PFSK-1 (cell line): ENCODE measurements around the gene CACNA1C.

Experiments used
- FOXP2 ChIP-seq: optimal IDR thresholded peaks from 2 replicates; pipeline ENCODE3; 2011; ENCODE audit warnings: borderline replicate concordance, control low read depth, inconsistent platforms; ENCODE audit not compliant: insufficient read depth; ENCODE audit errors: extremely low read length, extremely low read depth
- POLR2AphosphoS5 ChIP-seq: IDR thresholded peaks from 2 replicates; pipeline ENCODE4 v1.6.1; 2012; ENCODE audit warnings: low read depth, mild to moderate bottlenecking, control low read depth, low read length, moderate library complexity
- SIN3A ChIP-seq: IDR thresholded peaks from 2 replicates; pipeline ENCODE4 v1.6.1; 2012; ENCODE audit warnings: mild to moderate bottlenecking, low read length, moderate library complexity, borderline replicate concordance; ENCODE audit not compliant: insufficient read depth
- TAF1 ChIP-seq: IDR thresholded peaks from 2 replicates; pipeline ENCODE4 v1.6.1; 2012; ENCODE audit warnings: low read length, control low read depth, borderline replicate concordance; ENCODE audit not compliant: insufficient read depth
- TF ChIP-seq, protein P1 (sequence below), 2 experiments: IDR thresholded peaks; 2 replicates each; pipeline versions ENCODE4 v1.6.1 to v1.8.0; 2011 to 2012; ENCODE audit warnings: low read depth in 2 of 2, low read length in 2 of 2, control low read depth in 1 of 2, inconsistent platforms in 1 of 2, mild to moderate bottlenecking in 1 of 2, moderate library complexity in 1 of 2; ENCODE audit not compliant: insufficient read depth in 1 of 2

Gene CACNA1C

DNA sequence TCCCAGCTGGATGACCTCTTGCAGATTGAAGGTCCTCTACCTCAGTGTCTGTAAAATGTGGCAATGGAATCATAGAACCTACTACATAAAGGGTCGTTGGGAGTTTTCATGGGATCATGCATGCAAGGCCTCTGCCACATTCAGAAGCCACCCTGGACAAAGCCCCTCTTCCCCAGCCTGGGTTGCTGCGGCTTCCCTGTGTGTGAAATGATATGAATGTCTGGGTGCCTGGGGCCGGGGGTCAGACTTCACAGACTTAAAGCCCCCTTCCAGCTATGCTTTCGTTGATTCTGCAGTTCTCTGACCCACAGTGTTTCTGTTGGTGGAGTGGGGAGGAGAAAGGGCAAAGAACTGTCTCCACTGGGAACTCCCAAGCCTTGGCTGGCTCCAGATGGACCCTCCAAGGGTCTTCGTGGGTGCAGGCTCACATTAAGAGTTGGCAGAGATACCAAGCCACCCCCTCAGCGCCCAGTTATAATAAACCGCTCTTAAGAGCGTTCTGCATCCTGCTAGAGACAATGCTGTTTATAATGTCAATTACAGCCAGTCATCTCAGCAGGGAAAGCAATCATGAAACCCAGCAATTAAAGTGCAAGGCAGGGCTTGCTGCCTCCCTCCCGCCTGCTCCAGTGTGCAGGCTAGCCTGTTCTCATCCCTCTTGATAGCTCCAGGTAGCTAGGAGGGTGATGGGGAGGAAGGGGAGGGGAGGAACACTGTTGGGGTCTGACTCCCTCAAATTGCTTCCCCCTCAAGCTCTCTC, 531.0 kb downstream of the CACNA1C start:
- TF ChIP-seq TAF1: no peak
- no peak for TF ChIP-seq SIN3A
- no peak for TF ChIP-seq FOXP2
- TF ChIP-seq, protein P1, sequence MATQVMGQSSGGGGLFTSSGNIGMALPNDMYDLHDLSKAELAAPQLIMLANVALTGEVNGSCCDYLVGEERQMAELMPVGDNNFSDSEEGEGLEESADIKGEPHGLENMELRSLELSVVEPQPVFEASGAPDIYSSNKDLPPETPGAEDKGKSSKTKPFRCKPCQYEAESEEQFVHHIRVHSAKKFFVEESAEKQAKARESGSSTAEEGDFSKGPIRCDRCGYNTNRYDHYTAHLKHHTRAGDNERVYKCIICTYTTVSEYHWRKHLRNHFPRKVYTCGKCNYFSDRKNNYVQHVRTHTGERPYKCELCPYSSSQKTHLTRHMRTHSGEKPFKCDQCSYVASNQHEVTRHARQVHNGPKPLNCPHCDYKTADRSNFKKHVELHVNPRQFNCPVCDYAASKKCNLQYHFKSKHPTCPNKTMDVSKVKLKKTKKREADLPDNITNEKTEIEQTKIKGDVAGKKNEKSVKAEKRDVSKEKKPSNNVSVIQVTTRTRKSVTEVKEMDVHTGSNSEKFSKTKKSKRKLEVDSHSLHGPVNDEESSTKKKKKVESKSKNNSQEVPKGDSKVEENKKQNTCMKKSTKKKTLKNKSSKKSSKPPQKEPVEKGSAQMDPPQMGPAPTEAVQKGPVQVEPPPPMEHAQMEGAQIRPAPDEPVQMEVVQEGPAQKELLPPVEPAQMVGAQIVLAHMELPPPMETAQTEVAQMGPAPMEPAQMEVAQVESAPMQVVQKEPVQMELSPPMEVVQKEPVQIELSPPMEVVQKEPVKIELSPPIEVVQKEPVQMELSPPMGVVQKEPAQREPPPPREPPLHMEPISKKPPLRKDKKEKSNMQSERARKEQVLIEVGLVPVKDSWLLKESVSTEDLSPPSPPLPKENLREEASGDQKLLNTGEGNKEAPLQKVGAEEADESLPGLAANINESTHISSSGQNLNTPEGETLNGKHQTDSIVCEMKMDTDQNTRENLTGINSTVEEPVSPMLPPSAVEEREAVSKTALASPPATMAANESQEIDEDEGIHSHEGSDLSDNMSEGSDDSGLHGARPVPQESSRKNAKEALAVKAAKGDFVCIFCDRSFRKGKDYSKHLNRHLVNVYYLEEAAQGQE (IDR thresholded peaks at IDR 0.05; ENCODE audit: insufficient read depth in 1 of 2, low read depth in 2 of 2, low read length in 2 of 2): no peak
- TF ChIP-seq POLR2AphosphoS5: no peak

DNA sequence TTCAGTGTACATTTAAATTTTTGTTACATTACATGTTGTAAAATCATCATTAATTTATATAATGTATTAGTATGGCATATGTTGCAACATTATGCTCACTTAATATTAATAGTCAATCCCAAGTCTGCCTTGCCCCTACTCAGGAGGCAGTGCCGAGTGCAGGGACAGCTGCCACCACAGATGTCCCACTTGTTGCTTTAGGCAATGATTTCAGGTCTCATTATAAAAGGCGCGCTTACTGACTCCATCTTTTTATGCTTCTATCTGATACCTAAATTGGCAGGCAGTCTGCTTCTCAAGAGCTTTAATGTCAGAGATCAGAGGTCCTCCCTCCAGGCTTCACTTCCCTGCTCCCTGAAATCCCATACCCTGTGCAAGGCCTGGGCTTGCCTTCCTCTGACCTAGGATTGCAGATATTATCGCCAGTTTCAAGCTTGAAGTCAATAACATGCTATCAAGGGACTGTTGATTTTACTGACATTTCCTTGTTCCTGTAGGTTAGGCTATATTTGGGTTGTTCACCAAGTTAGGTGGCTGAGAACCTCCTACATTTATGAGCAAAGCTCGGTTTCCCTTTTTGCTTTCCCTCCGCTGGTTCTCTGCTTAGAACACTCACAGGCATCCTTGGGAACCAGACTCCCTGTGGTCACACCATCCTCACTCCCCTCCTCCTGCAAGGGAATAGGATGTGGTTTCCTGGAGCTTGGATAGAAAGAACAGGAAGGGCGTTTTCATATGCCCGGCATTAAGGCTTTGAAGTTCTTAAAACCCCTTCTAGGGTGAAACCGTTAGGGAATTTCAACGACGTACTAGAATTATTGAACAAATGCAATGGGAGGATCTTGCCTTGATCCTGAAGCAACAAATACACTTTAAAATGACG, 533.6 kb downstream of the CACNA1C start:
- TF ChIP-seq FOXP2 (no peak), TAF1 (no peak)

DNA sequence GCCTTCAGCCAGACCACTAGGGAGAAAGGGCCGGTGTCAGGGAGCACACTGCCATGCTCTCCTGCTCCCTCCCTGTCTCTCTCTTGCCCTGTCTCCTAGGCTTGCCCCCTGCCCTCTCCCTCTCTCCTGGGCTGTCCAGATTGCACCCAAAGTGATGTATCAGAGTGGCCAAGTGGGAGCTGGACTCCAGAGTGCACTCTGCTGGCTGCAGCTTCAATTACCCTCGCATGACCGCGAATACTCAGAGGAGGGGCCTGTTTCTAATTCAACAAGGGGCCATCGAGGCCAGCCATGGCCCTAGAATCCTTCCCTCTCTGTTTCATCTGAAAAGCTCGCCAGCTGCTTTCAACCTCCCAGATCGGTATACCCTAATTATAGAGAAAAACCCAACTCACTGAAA, 535.6 kb downstream of the CACNA1C start:
- no peak for TF ChIP-seq SIN3A
- TF ChIP-seq, protein P1 (IDR thresholded peaks at IDR 0.05; ENCODE audit: insufficient read depth in 1 of 2, low read depth in 2 of 2, low read length in 2 of 2): no peak
- TF ChIP-seq FOXP2: no peak
- TF ChIP-seq POLR2AphosphoS5: no peak
- TF ChIP-seq TAF1: no peak

DNA sequence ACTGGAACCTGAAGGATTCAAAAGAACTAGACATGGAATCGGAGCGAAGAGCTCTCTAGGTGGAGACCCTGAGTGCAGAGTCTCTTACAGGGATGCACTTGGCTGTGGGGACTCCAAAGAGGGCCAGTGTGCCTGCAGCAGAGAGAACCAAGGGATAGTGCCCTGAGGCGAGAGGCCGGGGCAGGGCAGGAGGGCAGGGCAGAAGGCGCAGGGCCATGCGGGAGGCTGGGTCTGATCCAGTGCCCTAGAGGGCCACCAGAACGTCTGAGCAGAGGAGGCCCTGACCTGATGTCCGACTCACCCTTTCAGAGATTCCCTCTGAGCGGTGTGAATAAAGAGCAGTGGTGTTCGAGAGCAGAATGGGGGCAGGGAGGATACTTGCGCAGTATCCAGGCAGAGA, 536.6 kb downstream of the CACNA1C start:
- TF ChIP-seq FOXP2 (no peak), TAF1 (no peak), SIN3A (no peak), POLR2AphosphoS5 (no peak)
- TF ChIP-seq, protein P1 (IDR thresholded peaks at IDR 0.05; ENCODE audit: insufficient read depth in 1 of 2, low read depth in 2 of 2, low read length in 2 of 2): no peak

DNA sequence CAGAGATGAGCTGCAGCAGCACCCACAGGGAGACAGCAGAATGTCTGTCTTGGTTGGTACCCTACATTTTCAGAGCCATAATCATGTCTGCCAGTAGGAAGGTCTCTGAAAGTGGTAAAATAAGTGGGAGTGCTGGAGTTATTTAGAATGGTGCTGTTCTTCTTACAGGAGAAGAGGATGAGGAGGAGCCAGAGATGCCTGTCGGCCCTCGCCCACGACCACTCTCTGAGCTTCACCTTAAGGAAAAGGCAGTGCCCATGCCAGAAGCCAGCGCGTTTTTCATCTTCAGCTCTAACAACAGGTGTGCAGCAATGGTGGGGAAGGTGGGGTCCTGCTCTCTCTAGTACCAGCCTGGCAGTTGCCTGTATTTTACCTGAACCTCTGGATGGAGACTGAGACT, 540.3 kb downstream of the CACNA1C start:
- TF ChIP-seq SIN3A (no peak), POLR2AphosphoS5 (no peak), FOXP2 (no peak), TAF1 (no peak)
- TF ChIP-seq, protein P1 (IDR thresholded peaks at IDR 0.05; ENCODE audit: insufficient read depth in 1 of 2, low read depth in 2 of 2, low read length in 2 of 2): no peak
